Activated T-helper 1 cell treated with anti-CD3 and anti-CD28 coated beads, Interleukin-12 subunit alpha, Interleukin-12 subunit beta, Interleukin-2, Interleukin-4 antibody, amounts not matched to agents 30 ng/mL and 10 ng/mL and 1 ng/mL, durations not matched to agents 14 hours and 24 hours and 36 hours (primary cell): ENCODE data around the gene MGAT4A. TPM values are rescaled to one million over a fixed set of nuclear protein-coding genes. Genes with fewer than 3 reads are reported as not detected.
A peak's percentile ranks its signal among the peaks of the same experiment; 100 is the strongest.

ENCODE experiments used
- DNase-seq: peaks from one replicate; pipeline ENCODE4 v3.0.0; 2021; ENCODE audit warnings: low spot score
- H3K27ac Mint-ChIP-seq: one replicate; pipeline ENCODE4 v1.8.0; 2021; ENCODE audit warnings: mild to moderate bottlenecking, mixed read lengths
- H3K27me3 Mint-ChIP-seq: one replicate; pipeline ENCODE4 v1.8.0; 2022; ENCODE audit warnings: mild to moderate bottlenecking, moderate library complexity, mixed read lengths; ENCODE audit not compliant: insufficient read depth
- H3K36me3 Mint-ChIP-seq: one replicate; pipeline ENCODE4 v1.8.0; 2021; ENCODE audit warnings: low read depth, mixed read lengths
- H3K4me1 Mint-ChIP-seq: one replicate; pipeline ENCODE4 v1.8.0; 2021; ENCODE audit warnings: low read depth, mixed read lengths
- H3K4me3 Mint-ChIP-seq: one replicate; pipeline ENCODE4 v1.8.0; 2021; ENCODE audit warnings: mild to moderate bottlenecking, moderate library complexity, mixed read lengths
- H3K9me3 Mint-ChIP-seq: one replicate; pipeline ENCODE4 v1.8.0; 2021; ENCODE audit warnings: mixed read lengths
- intact Hi-C: fragments of 100-400 bp; cut with micrococcal nuclease; formaldehyde crosslinking; loops from one replicate; pipeline ENCODE4 v1.15.1; 2024
- total RNA-seq: library from RNA; stranded (reverse); gene quantifications from 2 replicates; pipeline ENCODE4 v1.2.3, GENCODE V29; 2022

Gene MGAT4A
- total RNA-seq, 1 donor from 2014 or later = 49.7 TPM

- peaks cover 51% of the 10 kb centered on the region for H3K36me3 Mint-ChIP-seq
- H3K4me1 Mint-ChIP-seq = peaks cover 74% of the 10 kb centered on the region
- no peaks in the 10 kb centered on the region for H3K27me3 Mint-ChIP-seq
- H3K27ac Mint-ChIP-seq = peak overlapping the region; percentile 6
- intact Hi-C loops = no loop called here
- no peak overlapping the region for H3K4me3 Mint-ChIP-seq
- DNase-seq = no peak
- H3K9me3 Mint-ChIP-seq = peaks cover 7% of the 10 kb centered on the region
These were observed 13.3 kb downstream of the MGAT4A start for GRCh38 chr2:98717621-98718020.

DNA sequence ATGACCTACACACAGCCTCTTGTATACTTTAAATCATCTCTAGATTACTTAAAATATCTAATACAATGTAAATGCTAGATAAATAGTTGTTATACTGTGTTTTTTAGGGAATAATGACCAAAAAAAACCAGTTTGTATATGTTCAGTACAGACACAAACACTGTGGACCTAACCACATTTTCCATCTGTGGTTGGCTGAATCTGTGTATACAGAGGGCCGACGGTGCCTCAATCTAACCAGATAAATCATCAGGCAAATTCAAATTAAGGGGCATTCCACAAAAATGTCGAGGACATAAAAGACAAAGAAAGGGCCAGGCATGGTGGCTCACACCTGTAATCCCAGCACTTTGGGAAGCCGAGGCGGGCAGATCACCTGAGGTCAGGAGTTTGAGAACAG is 14.1 kb downstream of the MGAT4A start:
- Mint-ChIP-seq H3K36me3 (peaks cover 49% of the 10 kb centered on the region), H3K27ac (peak overlapping the region; percentile 21), H3K4me1 (peaks cover 74% of the 10 kb centered on the region), H3K27me3 (no peaks in the 10 kb centered on the region), H3K9me3 (peaks cover 7% of the 10 kb centered on the region), H3K4me3 (no peak overlapping the region)
- intact Hi-C loops = no loop called here
- DNase-seq = no peak

DNA sequence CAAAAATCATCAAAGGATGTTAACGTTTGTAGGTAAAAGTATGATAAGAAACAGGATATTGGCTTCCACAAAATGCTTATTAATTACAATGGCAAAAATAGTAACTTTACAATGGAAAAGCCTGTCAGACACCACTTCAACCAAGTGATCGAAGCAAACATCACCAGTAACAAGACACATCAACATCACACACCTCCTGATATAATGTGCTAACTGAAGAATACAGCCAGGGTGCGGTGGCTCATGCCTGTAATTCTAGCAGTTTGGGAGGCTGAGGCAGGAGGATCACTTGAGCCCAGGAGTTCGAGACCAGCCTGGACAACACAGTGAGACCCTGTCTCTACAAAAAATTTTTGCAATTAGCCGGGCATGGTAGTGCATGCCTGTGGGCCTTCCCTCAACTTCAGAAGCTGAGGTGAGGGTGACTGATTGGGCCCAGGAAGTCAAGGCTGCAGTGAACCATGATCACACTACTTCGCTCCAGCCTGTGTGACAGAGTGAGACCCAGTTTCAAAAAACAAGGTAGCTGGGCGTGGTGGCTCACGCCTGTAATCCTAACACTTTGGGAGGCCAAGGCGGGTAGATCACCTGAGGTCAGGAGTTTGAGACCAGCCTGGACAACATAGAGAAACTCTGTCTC is 15.0 kb downstream of the MGAT4A start:
- no peak for DNase-seq
- H3K36me3 Mint-ChIP-seq = peaks cover 47% of the 10 kb centered on the region
- peaks cover 77% of the 10 kb centered on the region for H3K4me1 Mint-ChIP-seq
- H3K4me3 Mint-ChIP-seq = no peak overlapping the region
- peaks cover 6% of the 10 kb centered on the region for H3K9me3 Mint-ChIP-seq
- H3K27me3 Mint-ChIP-seq = no peaks in the 10 kb centered on the region
- H3K27ac Mint-ChIP-seq = peak overlapping the region; percentile 19
- intact Hi-C loops = loop anchor here (2.0 kb wide), 1 partner anchor 13 kb away; no protein-coding TSS in a partner anchor

DNA sequence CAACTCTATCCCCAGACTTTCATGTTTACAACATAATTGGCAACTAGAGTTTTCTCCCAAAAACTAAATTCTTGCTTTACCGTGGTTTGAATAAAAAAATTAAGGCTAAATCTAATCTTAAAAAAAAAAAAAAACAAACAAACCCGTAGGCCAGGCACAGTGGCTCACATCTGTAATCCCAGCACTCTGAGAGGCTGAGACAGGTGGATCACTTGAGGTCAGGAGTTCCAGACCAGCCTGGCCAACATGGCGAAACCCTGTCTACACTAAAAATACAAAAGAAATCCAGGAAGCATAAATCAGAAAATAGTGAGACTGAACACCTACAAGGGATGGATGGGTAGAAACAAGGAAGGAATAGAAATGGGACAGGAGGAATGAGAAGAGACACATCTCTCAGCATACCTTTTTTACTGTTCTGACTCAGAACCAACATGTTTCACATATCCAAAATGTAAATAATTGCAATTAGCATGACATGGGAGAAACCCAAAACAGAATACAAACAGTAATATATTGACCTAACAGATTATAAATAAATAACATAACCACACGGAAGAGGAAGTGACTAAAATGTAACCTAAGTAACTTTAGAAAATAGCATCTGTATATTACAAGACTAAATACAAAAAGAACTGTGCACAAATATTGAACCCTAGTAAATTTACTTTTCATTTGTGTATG is 17.5 kb downstream of the MGAT4A start:
- no peaks in the 10 kb centered on the region for H3K27me3 Mint-ChIP-seq
- peaks cover 83% of the 10 kb centered on the region for H3K4me1 Mint-ChIP-seq
- H3K9me3 Mint-ChIP-seq = no peaks in the 10 kb centered on the region
- DNase-seq = no peak
- intact Hi-C loops = loop anchor here (2.0 kb wide), 2 partner anchors 15 to 21 kb away; no protein-coding TSS in a partner anchor
- peak overlapping the region; percentile 41 for H3K27ac Mint-ChIP-seq
- no peak overlapping the region for H3K4me3 Mint-ChIP-seq
- H3K36me3 Mint-ChIP-seq = peaks cover 41% of the 10 kb centered on the region

GRCh38 chr2:98712145-98712544 is 18.8 kb downstream of the MGAT4A start:
- H3K4me3 Mint-ChIP-seq = peak overlapping the region; percentile 7
- intact Hi-C loops = loop anchor here (2.0 kb wide), 1 partner anchor 19 kb away; no protein-coding TSS in a partner anchor
- DNase-seq = no peak
- peak overlapping the region; percentile 32 for H3K27ac Mint-ChIP-seq
- H3K36me3 Mint-ChIP-seq = peaks cover 42% of the 10 kb centered on the region
- no peaks in the 10 kb centered on the region for H3K27me3 Mint-ChIP-seq
- peaks cover 79% of the 10 kb centered on the region for H3K4me1 Mint-ChIP-seq
- H3K9me3 Mint-ChIP-seq = no peaks in the 10 kb centered on the region

- no peaks in the 10 kb centered on the region for H3K9me3 Mint-ChIP-seq
- no peak overlapping the region for H3K27ac Mint-ChIP-seq
- H3K36me3 Mint-ChIP-seq = peaks cover 39% of the 10 kb centered on the region
- H3K4me3 Mint-ChIP-seq = no peak overlapping the region
- H3K27me3 Mint-ChIP-seq = no peaks in the 10 kb centered on the region
- intact Hi-C loops = no loop called here
- H3K4me1 Mint-ChIP-seq = peaks cover 73% of the 10 kb centered on the region
- no peak for DNase-seq
These were observed 19.4 kb downstream of the MGAT4A start for GRCh38 chr2:98711506-98711905.

DNA sequence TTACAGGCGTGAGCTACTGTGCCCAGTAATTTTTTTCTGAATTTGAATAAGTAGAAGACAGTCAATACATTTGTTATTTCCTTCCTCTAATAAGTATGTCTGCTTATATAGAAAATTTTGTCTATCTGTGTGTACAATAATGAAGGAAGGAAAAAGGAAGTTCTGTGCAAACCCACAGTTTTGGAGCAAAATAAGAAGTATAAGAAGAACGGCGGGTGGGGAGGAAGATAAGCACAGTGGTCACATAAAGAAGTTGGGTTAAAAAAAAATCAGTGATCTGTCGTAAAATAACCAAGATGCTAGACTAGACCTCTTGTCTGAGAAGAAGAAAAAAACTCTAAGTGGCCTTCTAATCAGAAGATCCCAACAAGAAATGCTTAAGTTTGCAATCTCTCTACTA is 20.2 kb downstream of the MGAT4A start:
- intact Hi-C loops = no loop called here
- no peaks in the 10 kb centered on the region for H3K27me3 Mint-ChIP-seq
- H3K27ac Mint-ChIP-seq = peak overlapping the region; percentile 43
- peak overlapping the region; percentile 24 for H3K4me3 Mint-ChIP-seq
- DNase-seq = no peak
- H3K9me3 Mint-ChIP-seq = no peaks in the 10 kb centered on the region
- peaks cover 39% of the 10 kb centered on the region for H3K36me3 Mint-ChIP-seq
- peaks cover 69% of the 10 kb centered on the region for H3K4me1 Mint-ChIP-seq

- Mint-ChIP-seq H3K4me1 (peaks cover 71% of the 10 kb centered on the region), H3K27ac (no peak overlapping the region), H3K36me3 (peaks cover 37% of the 10 kb centered on the region), H3K27me3 (no peaks in the 10 kb centered on the region), H3K4me3 (no peak overlapping the region), H3K9me3 (no peaks in the 10 kb centered on the region)
- DNase-seq = no peak
- intact Hi-C loops = no loop called here
These were observed 21.4 kb downstream of the MGAT4A start for GRCh38 chr2:98709535-98709934.

GRCh38 chr2:98708396-98709186 is 22.3 kb downstream of the MGAT4A start:
- Mint-ChIP-seq H3K9me3 (no peaks in the 10 kb centered on the region), H3K4me1 (peaks cover 69% of the 10 kb centered on the region), H3K36me3 (peaks cover 36% of the 10 kb centered on the region), H3K27ac (no peak overlapping the region), H3K4me3 (no peak overlapping the region), H3K27me3 (no peaks in the 10 kb centered on the region)
- intact Hi-C loops = no loop called here
- no peak for DNase-seq

- intact Hi-C loops = no loop called here
These were observed 24.3 kb downstream of the MGAT4A start for GRCh38 chr2:98706591-98706990.

DNA sequence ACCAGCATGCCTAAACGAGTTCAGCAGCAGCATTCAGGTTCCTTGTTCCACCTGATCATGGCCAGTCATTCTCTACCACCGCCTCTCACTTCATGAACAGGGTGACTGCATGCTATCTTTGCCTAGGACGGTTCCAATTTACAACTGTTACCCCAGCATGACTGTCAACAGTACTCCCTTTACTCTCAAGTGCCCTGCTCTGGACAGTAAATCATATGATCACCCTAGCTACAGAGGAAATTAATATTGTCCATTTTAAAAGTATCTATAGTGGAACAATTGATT is 25.7 kb downstream of the MGAT4A start:
- no peak for DNase-seq
- no peak overlapping the region for H3K4me3 Mint-ChIP-seq
- H3K4me1 Mint-ChIP-seq = peaks cover 58% of the 10 kb centered on the region
- intact Hi-C loops = no loop called here
- H3K27me3 Mint-ChIP-seq = no peaks in the 10 kb centered on the region
- H3K36me3 Mint-ChIP-seq = peaks cover 22% of the 10 kb centered on the region
- no peak overlapping the region for H3K27ac Mint-ChIP-seq
- no peaks in the 10 kb centered on the region for H3K9me3 Mint-ChIP-seq

More at GRCh38 chr2:98706591-98706990, 24.3 kb downstream of the MGAT4A start:
- DNase-seq = no peak
- H3K4me3 Mint-ChIP-seq = no peak overlapping the region
- H3K27me3 Mint-ChIP-seq = no peaks in the 10 kb centered on the region
- H3K9me3 Mint-ChIP-seq = no peaks in the 10 kb centered on the region
- peaks cover 29% of the 10 kb centered on the region for H3K36me3 Mint-ChIP-seq
- no peak overlapping the region for H3K27ac Mint-ChIP-seq
- H3K4me1 Mint-ChIP-seq = peaks cover 68% of the 10 kb centered on the region

- no peak overlapping the region for H3K27ac Mint-ChIP-seq
These were observed 26.2 kb downstream of the MGAT4A start for GRCh38 chr2:98704499-98705332.

More at GRCh38 chr2:98704499-98705332, 26.2 kb downstream of the MGAT4A start:
- no peak for DNase-seq
- no peaks in the 10 kb centered on the region for H3K9me3 Mint-ChIP-seq
- intact Hi-C loops = no loop called here
- peaks cover 54% of the 10 kb centered on the region for H3K4me1 Mint-ChIP-seq
- H3K4me3 Mint-ChIP-seq = no peak overlapping the region
- H3K27me3 Mint-ChIP-seq = no peaks in the 10 kb centered on the region
- peaks cover 20% of the 10 kb centered on the region for H3K36me3 Mint-ChIP-seq
